RWPE1 (cell line): ENCODE results near the gene MEIS2.

Source experiments
- CTCF ChIA-PET: fragments of 350-600 bp; sonication (Branson Sonifier 250); formaldehyde crosslinking; extraction: SDS; loops from one replicate; lab custom pipeline; 2021; lab: Yijun Ruan, JAX
- POLR2A ChIA-PET: fragments of 400-600 bp; formaldehyde crosslinking; extraction: SDS; loops from one replicate; lab custom pipeline; 2020; ENCODE audit warnings: antibody characterized with exemption; ENCODE audit not compliant: low non-redundant PET; lab: Yijun Ruan, JAX
- DNase-seq: peaks from one replicate; pipeline ENCODE4 v3.0.0; 2012; ENCODE audit warnings: low spot score
- H3K27ac ChIP-seq: fragments of 450-650 bp; 2 replicates; pipeline ENCODE4 v1.5.1; 2017
- CTCF ChIP-seq: fragments of 450-650 bp; conservative IDR thresholded peaks from 2 replicates; pipeline ENCODE4 v1.5.1; 2017; ENCODE audit warnings: low read depth, mild to moderate bottlenecking

The MEIS2 gene

DNA sequence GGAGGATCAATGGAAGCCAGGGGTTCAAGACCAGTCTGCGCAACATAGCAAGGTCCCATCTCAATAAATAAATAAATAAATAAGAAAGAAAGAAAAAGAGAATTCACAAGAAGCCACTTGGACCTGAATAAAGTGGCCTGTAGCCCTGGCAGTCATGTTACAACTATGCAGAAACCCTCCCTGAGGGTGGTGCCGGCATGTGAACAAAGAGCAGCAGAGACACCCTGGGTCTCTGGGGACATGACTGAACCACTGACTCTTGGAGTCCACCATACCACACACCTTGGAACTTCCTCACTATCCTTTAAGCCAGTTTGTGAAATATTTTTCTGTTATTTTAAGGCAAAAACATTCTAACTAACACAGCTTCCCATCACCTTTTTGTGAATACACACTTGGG lies 93.0 kb downstream of the MEIS2 start:
- DNase-seq = no peak
- TF ChIP-seq CTCF = no peak
- CTCF ChIA-PET = interaction anchor here (0.8 to 1.4 kb wide), 2 partner anchors 9 to 11 kb away, joined by 3 read pairs; no protein-coding TSS in a partner anchor
- POLR2A ChIA-PET = no interaction called here
- no peak overlapping the region for H3K27ac ChIP-seq

DNA sequence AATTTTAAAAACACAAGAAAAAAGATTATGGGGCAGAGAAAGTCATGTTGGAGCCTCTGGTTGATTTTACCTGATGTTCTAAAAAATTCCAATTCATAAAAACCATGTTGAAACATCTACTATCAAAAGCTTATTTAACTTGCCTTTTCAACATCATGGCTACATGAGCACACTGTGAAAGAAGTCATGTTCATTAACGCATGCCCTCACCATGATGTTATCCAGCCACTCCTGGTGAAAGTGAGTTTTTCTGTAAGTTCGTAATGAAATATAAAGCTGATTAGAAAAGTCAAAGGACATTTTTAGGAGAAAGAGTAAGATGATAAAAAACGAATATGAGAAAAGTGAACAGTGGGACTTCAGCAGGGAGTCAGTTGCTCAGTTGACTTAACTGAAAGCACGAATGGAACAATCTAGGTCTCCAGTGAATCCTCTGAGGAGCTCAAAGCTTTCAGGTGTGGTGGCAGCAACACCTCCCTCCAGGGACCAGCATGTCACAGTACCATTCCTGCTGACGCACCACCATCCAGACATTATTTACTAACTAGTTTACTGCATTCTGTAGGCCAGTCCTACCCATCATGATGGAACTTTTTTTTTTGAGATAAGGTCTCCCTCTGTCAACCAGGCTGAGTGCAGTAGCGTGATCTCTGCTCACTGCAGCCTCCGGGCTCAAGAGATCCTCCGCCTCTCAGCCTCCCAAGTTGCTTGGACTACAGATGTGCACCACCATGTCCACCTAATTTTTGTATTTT lies 95.2 kb downstream of the MEIS2 start:
- POLR2A ChIA-PET = interaction anchor here (0.7 kb wide), 1 partner anchor 96 kb away, joined by 7 read pairs; no protein-coding TSS in a partner anchor
- CTCF ChIA-PET = no interaction called here
- TF ChIP-seq CTCF = no peak
- H3K27ac ChIP-seq = no peak overlapping the region
- DNase-seq = no peak

DNA sequence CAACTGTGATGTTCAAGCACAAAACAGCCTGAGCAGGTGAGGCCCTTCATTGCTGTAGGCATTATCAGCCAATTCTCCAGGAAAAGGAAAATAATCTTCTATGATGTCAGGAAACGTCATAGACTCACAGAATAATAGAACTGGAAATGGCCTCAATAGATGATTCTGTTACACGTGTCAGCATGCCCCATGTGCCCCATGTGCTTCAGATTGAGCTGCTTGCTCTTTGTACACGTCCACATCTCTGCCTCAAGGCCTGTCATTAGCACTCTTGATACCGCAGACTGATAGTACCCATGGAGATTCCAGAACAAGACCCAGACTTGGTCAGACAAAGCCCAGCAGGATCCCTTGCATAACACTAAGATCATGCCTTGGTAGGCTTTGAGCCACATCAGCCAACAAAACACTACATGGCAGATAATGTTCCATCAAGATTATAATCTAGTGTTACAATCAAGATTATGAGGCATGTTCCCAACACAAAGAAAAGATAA lies 95.9 kb downstream of the MEIS2 start:
- ChIA-PET CTCF (no interaction called here), POLR2A (no interaction called here)
- TF ChIP-seq CTCF = no peak
- H3K27ac ChIP-seq = no peak overlapping the region
- DNase-seq = no peak

DNA sequence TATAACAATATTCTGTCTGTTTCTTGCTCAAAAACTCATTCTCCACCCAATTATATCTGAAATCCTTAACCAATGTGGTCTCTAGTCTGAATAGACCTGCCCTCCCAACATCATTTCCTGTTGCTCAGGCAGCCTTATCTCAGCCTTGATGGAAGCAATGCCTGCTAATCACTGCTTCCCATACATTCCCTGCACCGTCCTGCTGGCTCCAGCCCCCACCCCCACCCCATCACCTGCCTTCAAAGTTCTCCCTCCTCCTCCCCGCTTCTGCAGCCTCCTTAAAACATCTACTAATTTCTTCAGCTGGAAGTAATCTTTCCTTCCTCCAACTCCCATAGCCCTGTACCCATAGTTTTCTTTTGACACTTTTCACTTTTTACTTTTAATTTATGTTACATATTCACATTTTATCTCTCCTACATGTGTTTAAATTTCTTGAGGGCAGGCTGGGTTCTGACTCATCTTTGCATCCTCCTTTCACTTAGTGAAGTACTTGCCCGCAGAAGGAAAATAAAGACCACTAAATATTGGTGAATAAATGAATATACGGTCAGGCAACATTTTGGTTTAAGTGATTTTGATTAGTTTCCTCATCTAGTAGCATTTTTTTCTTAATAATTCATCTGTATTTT lies 98.2 kb downstream of the MEIS2 start:
- DNase-seq = no peak
- ChIA-PET POLR2A (no interaction called here), CTCF (no interaction called here)
- no peak for TF ChIP-seq CTCF
- H3K27ac ChIP-seq = no peak overlapping the region

DNA sequence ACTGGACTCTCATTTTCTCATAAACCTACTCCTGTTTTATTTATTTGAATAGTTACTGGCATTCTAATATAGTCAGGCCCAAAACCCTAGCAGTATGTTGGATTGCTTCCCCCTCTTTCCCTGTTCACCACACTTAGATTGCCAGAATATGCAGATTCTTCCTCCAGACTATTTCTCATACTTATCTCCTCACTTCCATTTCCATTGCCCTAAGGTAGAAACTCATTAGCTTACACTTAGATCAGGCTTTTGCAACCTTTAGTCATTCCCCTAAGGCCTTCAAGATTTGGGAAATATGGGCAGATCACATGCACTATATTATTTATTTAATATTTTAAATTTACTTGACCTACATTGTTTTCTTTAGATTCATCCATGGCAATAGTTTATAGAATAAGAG lies 98.9 kb downstream of the MEIS2 start:
- no peak overlapping the region for H3K27ac ChIP-seq
- no peak for DNase-seq
- no peak for TF ChIP-seq CTCF
- POLR2A ChIA-PET = no interaction called here
- CTCF ChIA-PET = no interaction called here

- no peak overlapping the region for H3K27ac ChIP-seq
- no peak for TF ChIP-seq CTCF
- ChIA-PET CTCF (no interaction called here), POLR2A (no interaction called here)
- DNase-seq = no peak
These were observed 100.6 kb downstream of the MEIS2 start for GRCh38 chr15:36999778-37000177.
